Measurements from ENCODE around the gene SLC23A3. TPM values are rescaled to one million over a fixed set of nuclear protein-coding genes. Genes with fewer than 3 reads are reported as not detected.

SLC23A3 gene
- total RNA-seq, 2 donors from 2014 or later = 0.65 to 1.0 TPM

GRCh38 chr2:219116776-219117646, 52.8 kb downstream of the SLC23A3 start:
- ATAC-seq (no peak), DNase-seq (no peak)
- peaks cover 21% of the 10 kb centered on the region for H3K4me1 Mint-ChIP-seq
- H3K27ac Mint-ChIP-seq = no peak overlapping the region
- H3K9me3 ChIP-seq (ENCODE audit: control insufficient read depth, low read length, poor library complexity, severe bottlenecking) = no peaks in the 10 kb centered on the region
- H3K36me3 Mint-ChIP-seq (ENCODE audit: low read depth) = peaks cover 7% of the 10 kb centered on the region
- H3K4me3 Mint-ChIP-seq = no peak overlapping the region
- H3K27me3 Mint-ChIP-seq = no peaks in the 10 kb centered on the region

- Mint-ChIP-seq H3K27ac (no peak overlapping the region), H3K4me1 (peaks cover 33% of the 10 kb centered on the region), H3K36me3 (ENCODE audit: low read depth) (peaks cover 9% of the 10 kb centered on the region), H3K27me3 (no peaks in the 10 kb centered on the region), H3K4me3 (no peak overlapping the region)
- DNase-seq = no peak
- no peaks in the 10 kb centered on the region for H3K9me3 ChIP-seq (ENCODE audit: control insufficient read depth, low read length, poor library complexity, severe bottlenecking)
- no peak for ATAC-seq
Measured at GRCh38 chr2:219112651-219113338, 57.0 kb downstream of the SLC23A3 start.

- ATAC-seq = no peak
- H3K9me3 ChIP-seq (ENCODE audit: control insufficient read depth, low read length, poor library complexity, severe bottlenecking) = no peaks in the 10 kb centered on the region
- H3K27me3 Mint-ChIP-seq = no peaks in the 10 kb centered on the region
- H3K4me3 Mint-ChIP-seq = no peak overlapping the region
- no peak for DNase-seq
- no peak overlapping the region for H3K27ac Mint-ChIP-seq
- peaks cover 33% of the 10 kb centered on the region for H3K4me1 Mint-ChIP-seq
- H3K36me3 Mint-ChIP-seq (ENCODE audit: low read depth) = peaks cover 9% of the 10 kb centered on the region
Measured at GRCh38 chr2:219112062-219112406, 57.8 kb downstream of the SLC23A3 start.

Other genes starting within 250 kb of the SLC23A3 start
- gene CDK5R2, start 210.4 kb downstream of the SLC23A3 start, total RNA-seq = not detected
- not detected for gene FEV, start 184.8 kb downstream of the SLC23A3 start, total RNA-seq
- gene CRYBA2, start 176.6 kb downstream of the SLC23A3 start, total RNA-seq = not detected
- not detected for gene CFAP65, start 128.5 kb downstream of the SLC23A3 start, total RNA-seq
- gene IHH, start 109.1 kb downstream of the SLC23A3 start, total RNA-seq = not detected
- 10 to 100 TPM; 11.8 to 15.2 TPM for gene NHEJ1, start 9.2 kb downstream of the SLC23A3 start, total RNA-seq
- 10 to 100 TPM; 50.8 to 58.1 TPM for gene CNPPD1, start 6.9 kb upstream of the SLC23A3 start, total RNA-seq
- 10 to 100 TPM; 78.4 to 81.4 TPM for gene RETREG2, start 8.2 kb upstream of the SLC23A3 start, total RNA-seq
- 10 to 100 TPM; 65.3 to 71.1 TPM for gene ZFAND2B, start 36.8 kb upstream of the SLC23A3 start, total RNA-seq
- 1 to 10 TPM; 2.6 to 6.6 TPM for gene ABCB6, start 48.9 kb upstream of the SLC23A3 start, total RNA-seq
- gene ATG9A, start 59.6 kb upstream of the SLC23A3 start, total RNA-seq = 10 to 100 TPM; 42.4 to 72.1 TPM
- 10 to 100 TPM; 92.5 to 93.5 TPM for gene ANKZF1, start 59.8 kb upstream of the SLC23A3 start, total RNA-seq
- 1 to 10 TPM in 1 of 2 donors, under 1 TPM in 1; 0.94 to 3.1 TPM for gene GLB1L, start 75.4 kb upstream of the SLC23A3 start, total RNA-seq
- 10 to 100 TPM; 11.9 to 17.2 TPM for gene STK16, start 75.5 kb upstream of the SLC23A3 start, total RNA-seq
- not detected for gene TUBA4B, start 83.2 kb upstream of the SLC23A3 start, total RNA-seq
- 100 to 1,000 TPM; 107 to 184 TPM for gene TUBA4A, start 83.9 kb upstream of the SLC23A3 start, total RNA-seq
- gene DNAJB2, start 109.3 kb upstream of the SLC23A3 start, total RNA-seq = 100 to 1,000 TPM; 101 to 120 TPM
- 1 to 10 TPM in 1 of 2 donors, not detected in 1; 2.6 TPM for gene PTPRN, start 139.4 kb upstream of the SLC23A3 start, total RNA-seq
- gene RESP18, start 162.7 kb upstream of the SLC23A3 start, total RNA-seq = not detected
- gene DNPEP, start 217.9 kb upstream of the SLC23A3 start, total RNA-seq = 100 to 1,000 TPM in 1 of 2 donors, 10 to 100 TPM in 1; 81.3 to 107 TPM
- gene DES, start 248.3 kb upstream of the SLC23A3 start, total RNA-seq = not detected